T-helper 1 cell treated with Interleukin-12 subunit alpha and Interleukin-12 subunit beta and Interleukin-4 antibody, amounts not matched to agents 30 μg/mL and 1 μg/mL, for 36 hours (primary cell): Measurements from ENCODE around the gene RBM6.
"Not testable (repeated sequence)": the region's sequence is repeated elsewhere in the genome, so short reads cannot be mapped to it uniquely, and the experiment has no call there.

Source experiments
- H3K27ac Mint-ChIP-seq: one replicate; pipeline ENCODE4 v1.8.0; 2021; ENCODE audit warnings: mild to moderate bottlenecking, mixed read lengths
- H3K27me3 Mint-ChIP-seq: one replicate; pipeline ENCODE4 v1.8.0; 2021; ENCODE audit warnings: low read depth, mixed read lengths
- H3K36me3 Mint-ChIP-seq: one replicate; pipeline ENCODE4 v1.8.0; 2021; ENCODE audit warnings: low read depth, mixed read lengths
- H3K4me1 Mint-ChIP-seq: one replicate; pipeline ENCODE4 v1.8.0; 2021; ENCODE audit warnings: low read depth, mixed read lengths
- H3K4me3 Mint-ChIP-seq: one replicate; pipeline ENCODE4 v1.8.0; 2021; ENCODE audit warnings: mild to moderate bottlenecking, moderate library complexity, mixed read lengths
- H3K9me3 Mint-ChIP-seq: one replicate; pipeline ENCODE4 v1.8.0; 2021; ENCODE audit warnings: mixed read lengths

The RBM6 gene

GRCh38 chr3:49984394-49984793, 44.4 kb downstream of the RBM6 start:
- H3K27ac Mint-ChIP-seq, result no peak overlapping the region
- no peaks in the 10 kb centered on the region for H3K4me1 Mint-ChIP-seq
- no peaks in the 10 kb centered on the region for H3K9me3 Mint-ChIP-seq
- peaks cover 9% of the 10 kb centered on the region for H3K36me3 Mint-ChIP-seq
- H3K27me3 Mint-ChIP-seq, result no peaks in the 10 kb centered on the region
- H3K4me3 Mint-ChIP-seq, result no peak overlapping the region

- Mint-ChIP-seq H3K9me3 (no peaks in the 10 kb centered on the region), H3K27me3 (no peaks in the 10 kb centered on the region), H3K27ac (no peak overlapping the region), H3K4me3 (no peak overlapping the region), H3K36me3 (peaks cover 7% of the 10 kb centered on the region), H3K4me1 (peaks cover 1% of the 10 kb centered on the region)
Measured at GRCh38 chr3:49992326-49992725, 52.4 kb downstream of the RBM6 start.

- Mint-ChIP-seq H3K27me3 (no peaks in the 10 kb centered on the region), H3K4me3 (no peak overlapping the region), H3K27ac (no peak overlapping the region), H3K36me3 (peaks cover 7% of the 10 kb centered on the region), H3K9me3 (no peaks in the 10 kb centered on the region), H3K4me1 (peaks cover 5% of the 10 kb centered on the region)
Measured at GRCh38 chr3:49994476-49994875, 54.5 kb downstream of the RBM6 start.

GRCh38 chr3:49996016-49996415, 56.1 kb downstream of the RBM6 start:
- Mint-ChIP-seq H3K36me3 (peaks cover 18% of the 10 kb centered on the region), H3K4me1 (peaks cover 5% of the 10 kb centered on the region), H3K4me3 (no peak overlapping the region), H3K27ac (no peak overlapping the region), H3K27me3 (no peaks in the 10 kb centered on the region), H3K9me3 (no peaks in the 10 kb centered on the region)

GRCh38 chr3:49997862-49998261, 57.9 kb downstream of the RBM6 start:
- H3K4me1 Mint-ChIP-seq, result peaks cover 5% of the 10 kb centered on the region
- H3K36me3 Mint-ChIP-seq, result peaks cover 21% of the 10 kb centered on the region
- no peaks in the 10 kb centered on the region for H3K9me3 Mint-ChIP-seq
- no peak overlapping the region for H3K27ac Mint-ChIP-seq
- no peaks in the 10 kb centered on the region for H3K27me3 Mint-ChIP-seq
- no peak overlapping the region for H3K4me3 Mint-ChIP-seq

GRCh38 chr3:49998326-49998725, 58.4 kb downstream of the RBM6 start:
- no peak overlapping the region for H3K4me3 Mint-ChIP-seq
- H3K4me1 Mint-ChIP-seq, result peaks cover 5% of the 10 kb centered on the region
- H3K27ac Mint-ChIP-seq, result no peak overlapping the region
- H3K36me3 Mint-ChIP-seq, result peaks cover 21% of the 10 kb centered on the region
- H3K27me3 Mint-ChIP-seq, result no peaks in the 10 kb centered on the region
- H3K9me3 Mint-ChIP-seq, result no peaks in the 10 kb centered on the region

- Mint-ChIP-seq H3K4me3 (no peak overlapping the region), H3K9me3 (no peaks in the 10 kb centered on the region), H3K36me3 (peaks cover 24% of the 10 kb centered on the region), H3K27me3 (no peaks in the 10 kb centered on the region), H3K4me1 (peaks cover 5% of the 10 kb centered on the region), H3K27ac (no peak overlapping the region)
Measured at GRCh38 chr3:50001511-50001910, 61.6 kb downstream of the RBM6 start.

- Mint-ChIP-seq H3K36me3 (peaks cover 21% of the 10 kb centered on the region), H3K9me3 (no peaks in the 10 kb centered on the region), H3K27me3 (no peaks in the 10 kb centered on the region), H3K4me3 (no peak overlapping the region), H3K27ac (no peak overlapping the region), H3K4me1 (no peaks in the 10 kb centered on the region)
Measured at GRCh38 chr3:50003216-50003615, 63.3 kb downstream of the RBM6 start.

GRCh38 chr3:50003824-50004223, 63.9 kb downstream of the RBM6 start:
- no peak overlapping the region for H3K27ac Mint-ChIP-seq
- peaks cover 21% of the 10 kb centered on the region for H3K36me3 Mint-ChIP-seq
- H3K4me1 Mint-ChIP-seq, result peaks cover 1% of the 10 kb centered on the region
- H3K27me3 Mint-ChIP-seq, result no peaks in the 10 kb centered on the region
- H3K9me3 Mint-ChIP-seq, result no peaks in the 10 kb centered on the region
- H3K4me3 Mint-ChIP-seq, result no peak overlapping the region

GRCh38 chr3:50008931-50009330, 69.0 kb downstream of the RBM6 start:
- Mint-ChIP-seq H3K4me1 (peaks cover 4% of the 10 kb centered on the region), H3K9me3 (no peaks in the 10 kb centered on the region), H3K27me3 (no peaks in the 10 kb centered on the region), H3K27ac (no peak overlapping the region), H3K36me3 (peaks cover 2% of the 10 kb centered on the region), H3K4me3 (no peak overlapping the region)

- no peak overlapping the region for H3K4me3 Mint-ChIP-seq
- H3K27me3 Mint-ChIP-seq, result no peaks in the 10 kb centered on the region
- H3K36me3 Mint-ChIP-seq, result peaks cover 1% of the 10 kb centered on the region
- H3K27ac Mint-ChIP-seq, result no peak overlapping the region
- H3K4me1 Mint-ChIP-seq, result peaks cover 4% of the 10 kb centered on the region
- no peaks in the 10 kb centered on the region for H3K9me3 Mint-ChIP-seq
Measured at GRCh38 chr3:50010959-50011358, 71.0 kb downstream of the RBM6 start.

GRCh38 chr3:50015918-50016317, 76.0 kb downstream of the RBM6 start:
- H3K27ac Mint-ChIP-seq, result no peak overlapping the region
- no peaks in the 10 kb centered on the region for H3K27me3 Mint-ChIP-seq
- H3K4me1 Mint-ChIP-seq, result no peaks in the 10 kb centered on the region
- H3K9me3 Mint-ChIP-seq, result no peaks in the 10 kb centered on the region
- H3K4me3 Mint-ChIP-seq, result no peak overlapping the region
- H3K36me3 Mint-ChIP-seq, result peaks cover 25% of the 10 kb centered on the region

GRCh38 chr3:50028346-50028745, 88.4 kb downstream of the RBM6 start:
- no peaks in the 10 kb centered on the region for H3K9me3 Mint-ChIP-seq
- peaks cover 23% of the 10 kb centered on the region for H3K36me3 Mint-ChIP-seq
- no peak overlapping the region for H3K27ac Mint-ChIP-seq
- peaks cover 3% of the 10 kb centered on the region for H3K4me1 Mint-ChIP-seq
- H3K27me3 Mint-ChIP-seq, result no peaks in the 10 kb centered on the region
- H3K4me3 Mint-ChIP-seq, result no peak overlapping the region

- H3K4me3 Mint-ChIP-seq, H3K9me3 Mint-ChIP-seq, H3K27ac Mint-ChIP-seq, H3K4me1 Mint-ChIP-seq, H3K27me3 Mint-ChIP-seq: not testable (repeated sequence)
- H3K36me3 Mint-ChIP-seq, result peaks cover 20% of the 10 kb centered on the region
Measured at GRCh38 chr3:50031201-50031600, 91.3 kb downstream of the RBM6 start.

GRCh38 chr3:50044976-50045375, 105.0 kb downstream of the RBM6 start:
- no peaks in the 10 kb centered on the region for H3K27me3 Mint-ChIP-seq
- H3K27ac Mint-ChIP-seq, result no peak overlapping the region
- no peaks in the 10 kb centered on the region for H3K9me3 Mint-ChIP-seq
- H3K36me3 Mint-ChIP-seq, result peaks cover 13% of the 10 kb centered on the region
- H3K4me1 Mint-ChIP-seq, result peaks cover 15% of the 10 kb centered on the region
- no peak overlapping the region for H3K4me3 Mint-ChIP-seq

- Mint-ChIP-seq H3K4me1 (peaks cover 3% of the 10 kb centered on the region), H3K27me3 (no peaks in the 10 kb centered on the region), H3K4me3 (no peak overlapping the region), H3K36me3 (peaks cover 16% of the 10 kb centered on the region), H3K9me3 (no peaks in the 10 kb centered on the region), H3K27ac (no peak overlapping the region)
Measured at GRCh38 chr3:50047426-50047825, 107.5 kb downstream of the RBM6 start.
